DND-41 (cell line): ENCODE data around the gene OR2A14.

Experiments
- ATAC-seq: fragments of 200-7000 bp; cut with Tn5 transposase; 3 replicates; pipeline ENCODE4 v1.9.1; 2021; ENCODE audit warnings: low read depth; ENCODE audit not compliant: insufficient read depth
- DNase-seq: peaks from one replicate; pipeline ENCODE4 v3.0.0-alpha.2; 2020
- H2AFZ ChIP-seq: 2 replicates; pipeline ENCODE4 v1.6.0; 2012; ENCODE audit warnings: low read depth, low read length
- H3K27ac ChIP-seq: 2 replicates; pipeline ENCODE4 v1.5.1; 2012; ENCODE audit warnings: low read length, inconsistent platforms
- H3K27me3 ChIP-seq: fragments of 200-600 bp; sonication (generic); 2 replicates; pipeline ENCODE4 v1.6.0; 2012; ENCODE audit warnings: low read length, mild to moderate bottlenecking, inconsistent platforms; ENCODE audit not compliant: insufficient read depth, poor library complexity
- H3K36me3 ChIP-seq: 2 replicates; pipeline ENCODE4 v1.5.1; 2012; ENCODE audit warnings: low read length, inconsistent platforms; ENCODE audit not compliant: insufficient read depth
- H3K4me1 ChIP-seq: 2 replicates; pipeline ENCODE4 v1.5.1; 2012; ENCODE audit warnings: mild to moderate bottlenecking, low read length; ENCODE audit not compliant: insufficient read depth
- H3K4me2 ChIP-seq: 2 replicates; pipeline ENCODE4 v1.6.0; 2012; ENCODE audit warnings: mild to moderate bottlenecking, moderate library complexity, low read length, inconsistent platforms; ENCODE audit not compliant: insufficient read depth
- H3K4me3 ChIP-seq, 2 experiments: fragments of 200-600 bp in 1 of 2; shearing (Covaris generic) in 1 of 2; 2 replicates each; pipeline ENCODE4 v1.5.1; 2012 to 2016; ENCODE audit warnings: inconsistent platforms in 2 of 2, low read length in 2 of 2, mild to moderate bottlenecking in 2 of 2, low read depth in 1 of 2, moderate library complexity in 1 of 2
- H3K79me2 ChIP-seq: 2 replicates; pipeline ENCODE4 v1.6.0; 2012; ENCODE audit warnings: low read length, inconsistent platforms; ENCODE audit not compliant: insufficient read depth
- H3K9ac ChIP-seq: 2 replicates; pipeline ENCODE4 v1.6.0; 2012; ENCODE audit warnings: low read depth, mild to moderate bottlenecking, inconsistent platforms, low read length, moderate library complexity
- H3K9me3 ChIP-seq: 2 replicates; pipeline ENCODE4 v1.5.1; 2012; ENCODE audit warnings: low read length, moderate library complexity, mild to moderate bottlenecking, inconsistent platforms; ENCODE audit not compliant: insufficient read depth, severe bottlenecking
- H4K20me1 ChIP-seq: 2 replicates; pipeline ENCODE4 v1.6.0; 2012; ENCODE audit warnings: low read length; ENCODE audit not compliant: insufficient read depth
- EZH2 ChIP-seq: IDR thresholded peaks from 3 replicates; pipeline ENCODE4 v1.6.1; 2012; ENCODE audit warnings: borderline replicate concordance, low read depth, mild to moderate bottlenecking, moderate library complexity, low read length, inconsistent platforms; ENCODE audit not compliant: severe bottlenecking
- TF ChIP-seq, protein P1 (sequence below): IDR thresholded peaks from 2 replicates; pipeline ENCODE4 v1.5.1; 2012; ENCODE audit warnings: borderline replicate concordance, low read length, moderate library complexity, mild to moderate bottlenecking; ENCODE audit not compliant: poor library complexity, severe bottlenecking; ENCODE audit errors: extremely low read depth

The OR2A14 gene

GRCh38 chr7:144110272-144110671, 12.7 kb upstream of the OR2A14 start:
- no peaks in the 10 kb centered on the region for H3K36me3 ChIP-seq
- no peaks in the 10 kb centered on the region for H3K9me3 ChIP-seq
- DNase-seq (no peak), ATAC-seq (no peak)
- H3K9ac ChIP-seq: no peak overlapping the region
- H3K4me2 ChIP-seq: no peak overlapping the region
- no peaks in the 10 kb centered on the region for H3K4me1 ChIP-seq
- no peak overlapping the region for H3K27ac ChIP-seq
- no peaks in the 10 kb centered on the region for H3K27me3 ChIP-seq
- no peak overlapping the region for H3K4me3 ChIP-seq
- H2AFZ ChIP-seq: no peak overlapping the region
- no peaks in the 10 kb centered on the region for H3K79me2 ChIP-seq
- H4K20me1 ChIP-seq: no peaks in the 10 kb centered on the region
- TF ChIP-seq, protein P1, sequence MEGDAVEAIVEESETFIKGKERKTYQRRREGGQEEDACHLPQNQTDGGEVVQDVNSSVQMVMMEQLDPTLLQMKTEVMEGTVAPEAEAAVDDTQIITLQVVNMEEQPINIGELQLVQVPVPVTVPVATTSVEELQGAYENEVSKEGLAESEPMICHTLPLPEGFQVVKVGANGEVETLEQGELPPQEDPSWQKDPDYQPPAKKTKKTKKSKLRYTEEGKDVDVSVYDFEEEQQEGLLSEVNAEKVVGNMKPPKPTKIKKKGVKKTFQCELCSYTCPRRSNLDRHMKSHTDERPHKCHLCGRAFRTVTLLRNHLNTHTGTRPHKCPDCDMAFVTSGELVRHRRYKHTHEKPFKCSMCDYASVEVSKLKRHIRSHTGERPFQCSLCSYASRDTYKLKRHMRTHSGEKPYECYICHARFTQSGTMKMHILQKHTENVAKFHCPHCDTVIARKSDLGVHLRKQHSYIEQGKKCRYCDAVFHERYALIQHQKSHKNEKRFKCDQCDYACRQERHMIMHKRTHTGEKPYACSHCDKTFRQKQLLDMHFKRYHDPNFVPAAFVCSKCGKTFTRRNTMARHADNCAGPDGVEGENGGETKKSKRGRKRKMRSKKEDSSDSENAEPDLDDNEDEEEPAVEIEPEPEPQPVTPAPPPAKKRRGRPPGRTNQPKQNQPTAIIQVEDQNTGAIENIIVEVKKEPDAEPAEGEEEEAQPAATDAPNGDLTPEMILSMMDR: no peak
- no peak for TF ChIP-seq EZH2

GRCh38 chr7:144113651-144114050, 9.3 kb upstream of the OR2A14 start:
- H3K27ac ChIP-seq: no peak overlapping the region
- no peak for ATAC-seq
- no peaks in the 10 kb centered on the region for H3K9me3 ChIP-seq
- no peak overlapping the region for H2AFZ ChIP-seq
- H3K4me1 ChIP-seq: no peaks in the 10 kb centered on the region
- H3K79me2 ChIP-seq: no peaks in the 10 kb centered on the region
- H3K27me3 ChIP-seq: no peaks in the 10 kb centered on the region
- DNase-seq: no peak
- no peak overlapping the region for H3K9ac ChIP-seq
- no peaks in the 10 kb centered on the region for H3K36me3 ChIP-seq
- TF ChIP-seq, protein P1: no peak
- TF ChIP-seq EZH2: no peak
- H4K20me1 ChIP-seq: no peaks in the 10 kb centered on the region
- no peak overlapping the region for H3K4me3 ChIP-seq
- H3K4me2 ChIP-seq: no peak overlapping the region

- H3K36me3 ChIP-seq: no peaks in the 10 kb centered on the region
- H3K27me3 ChIP-seq: no peaks in the 10 kb centered on the region
- no peaks in the 10 kb centered on the region for H3K79me2 ChIP-seq
- no peak overlapping the region for H3K9ac ChIP-seq
- no peaks in the 10 kb centered on the region for H3K9me3 ChIP-seq
- no peak overlapping the region for H3K4me2 ChIP-seq
- TF ChIP-seq EZH2: no peak
- TF ChIP-seq, protein P1: no peak
- H3K27ac ChIP-seq: no peak overlapping the region
- H4K20me1 ChIP-seq: no peaks in the 10 kb centered on the region
- DNase-seq (no peak), ATAC-seq (no peak)
- H3K4me1 ChIP-seq: no peaks in the 10 kb centered on the region
- no peak overlapping the region for H2AFZ ChIP-seq
- H3K4me3 ChIP-seq: no peak overlapping the region
Measured at GRCh38 chr7:144118341-144118740, 4.6 kb upstream of the OR2A14 start.
